Lung (tissue), 12 donors: Measurements from ENCODE around the gene LRRC14B. TPM values are rescaled to one million over a fixed set of nuclear protein-coding genes. Genes with fewer than 3 reads are reported as not detected.

Experiments used
- ATAC-seq: fragments of 200-7000 bp; cut with Tn5 transposase; one replicate; pipeline ENCODE4 v1.9.1; 2020; ENCODE audit warnings: moderate number of reproducible peaks; ENCODE audit not compliant: insufficient read depth, low FRiP score
- DNase-seq, 3 donors: peaks; one replicate each; pipeline ENCODE4 v3.0.0-alpha.2; 2013 to 2017
- H3K27ac ChIP-seq, 2 donors: one replicate each; pipeline ENCODE4 v1.5.1; 2013; ENCODE audit warnings: mild to moderate bottlenecking in 2 of 2, moderate library complexity in 2 of 2, control low read depth in 1 of 2, inconsistent platforms in 1 of 2, low read depth in 1 of 2, low read length in 1 of 2
- H3K27me3 ChIP-seq, 3 donors: one replicate each; pipeline ENCODE4 v1.5.1; 2013; ENCODE audit warnings: low read length in 2 of 3; ENCODE audit not compliant: control insufficient read depth in 3 of 3, insufficient read depth in 3 of 3
- H3K36me3 ChIP-seq, 4 donors: one replicate each; pipeline ENCODE4 v1.5.1; 2013; ENCODE audit warnings: low read length in 4 of 4, mild to moderate bottlenecking in 1 of 4, moderate library complexity in 1 of 4; ENCODE audit not compliant: control insufficient read depth in 4 of 4, insufficient read depth in 4 of 4
- H3K4me1 ChIP-seq, 5 donors: one replicate each; pipeline ENCODE4 v1.5.1; 2013; ENCODE audit warnings: low read length in 5 of 5, mild to moderate bottlenecking in 2 of 5, moderate library complexity in 1 of 5; ENCODE audit not compliant: control insufficient read depth in 5 of 5, insufficient read depth in 5 of 5
- H3K4me3 ChIP-seq: one replicate; pipeline ENCODE4 v1.5.1; 2013; ENCODE audit warnings: mild to moderate bottlenecking, control low read depth, moderate library complexity
- H3K9ac ChIP-seq, 2 donors: one replicate each; pipeline ENCODE4 v1.5.1; 2013; ENCODE audit warnings: low read length in 2 of 2, control low read depth in 1 of 2; ENCODE audit not compliant: insufficient read depth in 1 of 2
- H3K9me3 ChIP-seq, 4 donors: one replicate each; pipeline ENCODE4 v1.5.1; 2013; ENCODE audit warnings: low read length in 3 of 4, mild to moderate bottlenecking in 1 of 4, moderate library complexity in 1 of 4; ENCODE audit not compliant: control insufficient read depth in 4 of 4, insufficient read depth in 3 of 4
- WGBS, 2 donors: extraction: QIAGEN DNeasy Blood & Tissue Kit; methylation state at CpG; one replicate each; pipeline ENCODE4 v1.1.7; 2013; 5-methylcytosine and 5-hydroxymethylcytosine counted together
- polyA plus RNA-seq, 2 donors: library from polyadenylated mRNA; stranded (reverse); fragments of 200-250 nt; gene quantifications; one replicate each; pipeline ENCODE4 v1.2.1, GENCODE V29; 2013
- total RNA-seq, 2 donors: library from RNA; depleted of rRNA in 1 of 2; stranded (reverse); fragments of >200 nt in 1 of 2; gene quantifications; one replicate each; pipeline ENCODE4 v1.2.1, GENCODE V29; 2014 to 2021
- TF ChIP-seq, protein P1 (sequence below): IDR thresholded peaks from 2 replicates; pipeline ENCODE4 v1.5.1; 2012; ENCODE audit warnings: mild to moderate bottlenecking; ENCODE audit errors: control extremely low read depth, extremely low read depth
- donor health status: control.
- donor health status: control.
- donor health status: Bipolar disorder and iron deficiency.
- donor health status: healthy.
- donor health status: DM: yes; HTN: yes; CAD: no.

Gene LRRC14B
- total and polyA plus RNA-seq, 4 donors, result 0.14 TPM; not detected in 3

DNA sequence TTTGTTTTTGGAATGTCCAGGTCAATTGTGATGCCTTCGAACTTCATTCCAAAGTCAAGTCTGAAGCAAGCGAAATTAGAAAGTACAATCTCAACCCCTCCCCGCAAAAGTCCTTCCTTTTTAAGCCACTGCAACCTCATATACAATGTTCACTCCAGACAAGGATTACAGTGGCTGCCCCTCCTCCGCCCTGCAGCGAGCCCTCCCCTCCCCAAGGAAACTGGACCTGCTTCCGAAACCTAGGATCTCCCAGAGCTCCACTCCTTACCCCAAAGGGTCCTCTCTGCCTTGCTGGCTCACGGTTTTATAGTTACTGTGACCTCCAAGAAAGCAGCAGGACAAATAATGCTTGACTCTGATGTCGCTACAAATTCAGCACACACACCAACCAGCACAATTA is 10.4 kb downstream of the LRRC14B start:
- 89 to 95% methylated on average over 8 of the region's 8 CpGs for WGBS, 2 donors
- no peak for ATAC-seq
- no peak overlapping the region for H3K4me3 ChIP-seq
- H3K27ac ChIP-seq, result no peak overlapping the region
- no peak overlapping the region for H3K9ac ChIP-seq
- H3K27me3 ChIP-seq, result no peaks in the 10 kb centered on the region
- H3K9me3 ChIP-seq, result no peaks in the 10 kb centered on the region
- TF ChIP-seq, protein P1, sequence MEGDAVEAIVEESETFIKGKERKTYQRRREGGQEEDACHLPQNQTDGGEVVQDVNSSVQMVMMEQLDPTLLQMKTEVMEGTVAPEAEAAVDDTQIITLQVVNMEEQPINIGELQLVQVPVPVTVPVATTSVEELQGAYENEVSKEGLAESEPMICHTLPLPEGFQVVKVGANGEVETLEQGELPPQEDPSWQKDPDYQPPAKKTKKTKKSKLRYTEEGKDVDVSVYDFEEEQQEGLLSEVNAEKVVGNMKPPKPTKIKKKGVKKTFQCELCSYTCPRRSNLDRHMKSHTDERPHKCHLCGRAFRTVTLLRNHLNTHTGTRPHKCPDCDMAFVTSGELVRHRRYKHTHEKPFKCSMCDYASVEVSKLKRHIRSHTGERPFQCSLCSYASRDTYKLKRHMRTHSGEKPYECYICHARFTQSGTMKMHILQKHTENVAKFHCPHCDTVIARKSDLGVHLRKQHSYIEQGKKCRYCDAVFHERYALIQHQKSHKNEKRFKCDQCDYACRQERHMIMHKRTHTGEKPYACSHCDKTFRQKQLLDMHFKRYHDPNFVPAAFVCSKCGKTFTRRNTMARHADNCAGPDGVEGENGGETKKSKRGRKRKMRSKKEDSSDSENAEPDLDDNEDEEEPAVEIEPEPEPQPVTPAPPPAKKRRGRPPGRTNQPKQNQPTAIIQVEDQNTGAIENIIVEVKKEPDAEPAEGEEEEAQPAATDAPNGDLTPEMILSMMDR, result no peak
- peaks cover 0 to 1% (median 0%) of the 10 kb centered on the region in 5 donors for H3K4me1 ChIP-seq
- H3K36me3 ChIP-seq, result peaks cover 0 to 25% (median 9%) of the 10 kb centered on the region in 4 donors
- no peak for DNase-seq

DNA sequence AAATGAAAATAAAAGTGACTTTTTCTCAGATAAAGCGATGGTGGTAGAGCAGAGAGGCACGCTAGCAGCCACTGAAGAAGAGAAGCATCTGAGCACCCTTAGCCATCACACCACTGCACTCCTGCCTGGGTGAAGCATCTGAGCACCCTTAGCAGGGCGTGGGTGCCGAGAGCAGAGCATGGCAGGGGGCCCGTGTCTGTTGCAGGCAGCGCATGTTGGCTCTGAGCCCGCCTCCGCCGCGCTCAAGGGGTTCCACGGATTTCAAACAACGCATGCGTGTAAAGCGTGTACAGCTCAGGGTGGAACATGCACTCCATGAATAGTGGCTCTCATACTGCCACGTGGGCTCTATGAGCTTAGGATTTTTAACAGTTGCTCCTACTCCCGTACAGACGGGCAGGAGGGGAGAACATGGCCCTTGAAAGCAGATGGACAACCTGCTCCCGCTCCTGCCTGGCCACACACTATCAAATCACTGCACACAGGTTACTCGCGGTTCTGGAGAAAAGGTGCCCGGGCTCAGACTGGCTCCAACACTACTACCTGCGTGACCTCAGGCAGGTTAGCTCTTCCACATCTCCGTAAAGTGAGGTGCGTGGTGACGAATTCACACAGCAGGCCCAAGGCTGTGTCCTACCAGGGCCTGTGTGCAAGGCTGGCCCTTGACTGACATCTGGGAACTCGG is 12.1 kb downstream of the LRRC14B start:
- Histone ChIP-seq H3K27ac (no peak overlapping the region), H3K27me3 (no peaks in the 10 kb centered on the region), H3K4me3 (no peak overlapping the region), H3K9me3 (no peaks in the 10 kb centered on the region), H3K36me3 (peaks cover 0 to 31% (median 9%) of the 10 kb centered on the region in 4 donors), H3K4me1 (peaks cover 0 to 5% (median 0%) of the 10 kb centered on the region in 5 donors), H3K9ac (no peak overlapping the region)
- ATAC-seq (no peak), DNase-seq (no peak)
- TF ChIP-seq, protein P1, result no peak
- 93 to 96% methylated on average over 26 of the region's 26 CpGs for WGBS, 2 donors

DNA sequence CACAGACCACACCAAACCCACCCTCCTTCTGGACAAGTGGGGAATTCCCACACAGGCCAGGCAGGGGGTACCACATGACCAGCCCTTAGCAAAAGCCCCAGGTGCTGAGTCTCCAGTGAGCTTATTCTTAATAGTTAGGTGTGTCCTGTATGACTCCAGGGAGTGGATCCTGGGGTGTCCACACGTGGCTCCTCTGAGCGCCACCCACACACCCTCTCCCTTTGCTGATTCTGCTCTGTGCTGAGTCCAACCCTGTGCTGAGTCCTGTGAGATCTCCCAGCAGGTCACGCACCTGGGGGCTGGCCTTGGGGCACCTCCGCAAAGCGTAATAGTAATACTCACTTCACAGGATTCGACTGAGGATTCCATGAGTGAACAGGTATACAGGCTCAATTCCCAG is 12.7 kb downstream of the LRRC14B start:
- DNase-seq, result no peak
- 81 to 90% methylated on average over 6 of the region's 6 CpGs for WGBS, 2 donors

More for the DNA sequence above, 12.7 kb downstream of the LRRC14B start:
- no peaks in the 10 kb centered on the region for H3K27me3 ChIP-seq
- no peak for ATAC-seq
- H3K27ac ChIP-seq, result no peak overlapping the region
- H3K36me3 ChIP-seq, result peaks cover 0 to 29% (median 7%) of the 10 kb centered on the region in 4 donors
- peaks cover 0 to 5% (median 0%) of the 10 kb centered on the region in 5 donors for H3K4me1 ChIP-seq
- H3K9ac ChIP-seq, result no peak overlapping the region
- H3K4me3 ChIP-seq, result no peak overlapping the region
- TF ChIP-seq, protein P1, result no peak
- H3K9me3 ChIP-seq, result no peaks in the 10 kb centered on the region
